ENCODE data around the gene DDX1.

GRCh38 chr2:15678346-15678745 is 86.7 kb downstream of the DDX1 start:
- TF ChIP-seq POLR2A (IDR thresholded peaks at IDR 0.05) (no peak), CTCF (IDR thresholded peaks at IDR 0.05) (no peak)
